Vagina (tissue), 2 donors: ENCODE measurements around the gene DYNLT1.

Source experiments
- CTCF ChIP-seq, 3 experiments: fragments of 450-650 bp in 2 of 3; fragments of 200-600 bp in 1 of 3; sonication (generic) in 1 of 3; IDR thresholded peaks; one replicate each; pipeline ENCODE4 v1.5.1; 2017 to 2019; ENCODE audit warnings: antibody characterized with exemption in 3 of 3, mild to moderate bottlenecking in 2 of 3, moderate library complexity in 2 of 3
- POLR2AphosphoS5 ChIP-seq, 2 donors: sonication (generic); formaldehyde crosslinking; IDR thresholded peaks; one replicate each; pipeline ENCODE4 v1.9.0; 2017; ENCODE audit warnings: antibody characterized with exemption in 2 of 2, mild to moderate bottlenecking in 2 of 2, low read depth in 1 of 2; ENCODE audit not compliant: insufficient read depth in 1 of 2

GRCh38 chr6:158642097-158642601 lies 2.4 kb downstream of the DYNLT1 start:
- TF ChIP-seq CTCF (IDR thresholded peaks at IDR 0.05) (no peak), POLR2AphosphoS5 (IDR thresholded peaks at IDR 0.05; ENCODE audit: insufficient read depth in 1 of 2, low read depth in 1 of 2) (peak in 1 of 2 donors; percentile 33)
